ENCODE results near the gene GAREM1. TPM values are rescaled to one million over a fixed set of nuclear protein-coding genes. Genes with fewer than 3 reads are reported as not detected.

GAREM1 gene
- total RNA-seq, 1 experiment from 2014 or later, result 11.1 TPM

DNA sequence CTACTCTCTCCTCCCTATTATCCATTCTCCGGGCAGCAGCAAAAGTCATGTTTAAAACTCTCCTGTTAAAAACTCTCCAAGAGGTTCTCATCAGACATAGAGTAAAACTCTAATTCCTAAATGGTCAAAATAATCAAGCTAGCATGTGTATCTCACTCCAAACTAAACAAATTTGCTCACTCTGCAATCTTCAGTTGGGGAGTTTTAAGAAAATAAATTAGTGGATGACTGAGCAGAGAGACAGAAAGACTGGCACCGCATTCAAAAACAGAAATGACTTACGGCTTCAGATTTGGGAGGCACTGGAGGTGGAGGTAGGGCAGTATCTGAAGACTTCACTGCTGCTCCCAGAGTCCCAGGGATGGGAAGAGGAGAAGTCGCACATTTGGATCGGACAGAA, 183.9 kb downstream of the GAREM1 start:
- CTCF ChIA-PET, result interaction anchor here (1.6 kb wide), 1 partner anchor 242 kb away, joined by 3 read pairs; no protein-coding TSS in a partner anchor
- no peak overlapping the region for H3K9ac ChIP-seq (ENCODE audit: low read length)
- peaks cover 0 to 2% of the 10 kb centered on the region in 2 experiments; a peak in 1 of 4 replicates for H3K4me1 ChIP-seq (ENCODE audit: control insufficient read depth in 1 of 2, insufficient read depth in 2 of 2, low read length in 2 of 2)
- H4K20me1 ChIP-seq (ENCODE audit: insufficient read depth), result no peaks in the 10 kb centered on the region
- ATAC-seq (no peak), DNase-seq (ENCODE audit: low read depth, low spot score) (no peak)
- H3K9me3 ChIP-seq (ENCODE audit: control insufficient read depth in 1 of 2, insufficient read depth in 1 of 2, low read depth in 1 of 2, low read length in 2 of 2), result no peaks in the 10 kb centered on the region
- no peaks in the 10 kb centered on the region for H3K36me3 ChIP-seq (ENCODE audit: control insufficient read depth in 1 of 2, insufficient read depth in 2 of 2, low read length in 2 of 2)
- H2AFZ ChIP-seq (ENCODE audit: low read depth, low read length, poor library complexity, severe bottlenecking), result no peak overlapping the region
- POLR2A ChIA-PET, result no interaction called here
- intact Hi-C loops (cut with micrococcal nuclease), result no loop called here
- no peak overlapping the region for H3K4me2 ChIP-seq (ENCODE audit: low read length)
- no peaks in the 10 kb centered on the region for H3K27me3 ChIP-seq (ENCODE audit: insufficient read depth, low read length)
- no peak overlapping the region for H3K4me3 ChIP-seq (replicated peaks in 1 of 2; ENCODE audit: low read depth in 1 of 2, low read length in 2 of 2)
- no peaks in the 10 kb centered on the region for H3K9me2 ChIP-seq (ENCODE audit: insufficient read depth)
- H3K79me2 ChIP-seq (ENCODE audit: insufficient read depth, low read length), result no peaks in the 10 kb centered on the region
- no TSS peak for BruUV-seq (replicated peaks)
- no peak overlapping the region for H3K27ac ChIP-seq (ENCODE audit: low read depth, low read length)
- TF ChIP-seq ELF1 (IDR thresholded peaks at IDR 0.05; ENCODE audit: borderline replicate concordance, low read depth) (no peak), POLR2AphosphoS5 (IDR thresholded peaks at IDR 0.05; ENCODE audit: low read depth, low read length) (no peak), CEBPB (IDR thresholded peaks at IDR 0.05; ENCODE audit: low read depth) (no peak), YY1 (IDR thresholded peaks at IDR 0.05; ENCODE audit: extremely low read depth, insufficient replicate concordance, low read depth, low read length) (no peak), EGR1 (IDR thresholded peaks at IDR 0.05; ENCODE audit: low read depth) (no peak), FOSL1 (IDR thresholded peaks at IDR 0.05; ENCODE audit: low read depth) (no peak)
- TF ChIP-seq, protein P1, sequence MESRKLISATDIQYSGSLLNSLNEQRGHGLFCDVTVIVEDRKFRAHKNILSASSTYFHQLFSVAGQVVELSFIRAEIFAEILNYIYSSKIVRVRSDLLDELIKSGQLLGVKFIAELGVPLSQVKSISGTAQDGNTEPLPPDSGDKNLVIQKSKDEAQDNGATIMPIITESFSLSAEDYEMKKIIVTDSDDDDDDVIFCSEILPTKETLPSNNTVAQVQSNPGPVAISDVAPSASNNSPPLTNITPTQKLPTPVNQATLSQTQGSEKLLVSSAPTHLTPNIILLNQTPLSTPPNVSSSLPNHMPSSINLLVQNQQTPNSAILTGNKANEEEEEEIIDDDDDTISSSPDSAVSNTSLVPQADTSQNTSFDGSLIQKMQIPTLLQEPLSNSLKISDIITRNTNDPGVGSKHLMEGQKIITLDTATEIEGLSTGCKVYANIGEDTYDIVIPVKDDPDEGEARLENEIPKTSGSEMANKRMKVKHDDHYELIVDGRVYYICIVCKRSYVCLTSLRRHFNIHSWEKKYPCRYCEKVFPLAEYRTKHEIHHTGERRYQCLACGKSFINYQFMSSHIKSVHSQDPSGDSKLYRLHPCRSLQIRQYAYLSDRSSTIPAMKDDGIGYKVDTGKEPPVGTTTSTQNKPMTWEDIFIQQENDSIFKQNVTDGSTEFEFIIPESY (IDR thresholded peaks at IDR 0.05; ENCODE audit: extremely low read depth, insufficient replicate concordance, low read length), result no peak
- RAD21 ChIA-PET (ENCODE audit: low non-redundant PET in 1 of 2, low total read pairs in 2 of 2, uncharacterized antibody in 2 of 2, unreplicated experiment in 2 of 2), result no interaction called here

GRCh38 chr18:32284284-32284683, 186.4 kb downstream of the GAREM1 start:
- H3K27ac ChIP-seq (ENCODE audit: low read depth, low read length), result no peak overlapping the region
- no peaks in the 10 kb centered on the region for H3K27me3 ChIP-seq (ENCODE audit: insufficient read depth, low read length)
- H3K4me1 ChIP-seq (ENCODE audit: control insufficient read depth in 1 of 2, insufficient read depth in 2 of 2, low read length in 2 of 2), result peaks cover 0 to 2% of the 10 kb centered on the region in 2 experiments; a peak in 1 of 4 replicates
- H2AFZ ChIP-seq (ENCODE audit: low read depth, low read length, poor library complexity, severe bottlenecking), result no peak overlapping the region
- ATAC-seq, result no peak
- BruUV-seq (replicated peaks), result no TSS peak
- no peak overlapping the region for H3K4me2 ChIP-seq (ENCODE audit: low read length)
- no peak for DNase-seq (ENCODE audit: low read depth, low spot score)
- ChIA-PET POLR2A (no interaction called here), RAD21 (ENCODE audit: low non-redundant PET in 1 of 2, low total read pairs in 2 of 2, uncharacterized antibody in 2 of 2, unreplicated experiment in 2 of 2) (no interaction called here), CTCF (no interaction called here)
- H3K9me2 ChIP-seq (ENCODE audit: insufficient read depth), result no peaks in the 10 kb centered on the region
- no peaks in the 10 kb centered on the region for H3K36me3 ChIP-seq (ENCODE audit: control insufficient read depth in 1 of 2, insufficient read depth in 2 of 2, low read length in 2 of 2)
- H3K9ac ChIP-seq (ENCODE audit: low read length), result no peak overlapping the region
- no peak overlapping the region for H3K4me3 ChIP-seq (replicated peaks in 1 of 2; ENCODE audit: low read depth in 1 of 2, low read length in 2 of 2)
- H4K20me1 ChIP-seq (ENCODE audit: insufficient read depth), result no peaks in the 10 kb centered on the region
- intact Hi-C loops (cut with micrococcal nuclease), result no loop called here
- H3K79me2 ChIP-seq (ENCODE audit: insufficient read depth, low read length), result no peaks in the 10 kb centered on the region
- H3K9me3 ChIP-seq (ENCODE audit: control insufficient read depth in 1 of 2, insufficient read depth in 1 of 2, low read depth in 1 of 2, low read length in 2 of 2), result no peaks in the 10 kb centered on the region
- TF ChIP-seq CTCF (IDR thresholded peaks at IDR 0.05 in 2 of 3, conservative IDR thresholded peaks at IDR 0.05 in 1 of 3; ENCODE audit: borderline replicate concordance in 1 of 3, insufficient read depth in 1 of 3, low read depth in 2 of 3, low read length in 2 of 3) (no peak), JUND (IDR thresholded peaks at IDR 0.05) (no peak), EZH2 (IDR thresholded peaks at IDR 0.05) (no peak), ZFX (IDR thresholded peaks at IDR 0.05) (no peak), YY1 (IDR thresholded peaks at IDR 0.05; ENCODE audit: extremely low read depth, insufficient replicate concordance, low read depth, low read length) (no peak), CBX3 (IDR thresholded peaks at IDR 0.05; ENCODE audit: low read depth) (no peak), SRF (IDR thresholded peaks at IDR 0.05; ENCODE audit: low read depth) (no peak), REST (IDR thresholded peaks at IDR 0.05; ENCODE audit: low read depth) (no peak), RAD21 (IDR thresholded peaks at IDR 0.05; ENCODE audit: low read depth) (no peak)

Data from HCT116 (cell line).